Bronchial epithelial cell (primary cell): ENCODE measurements around the gene HLA-DPA1. TPM values are rescaled to one million over a fixed set of nuclear protein-coding genes. Genes with fewer than 3 reads are reported as not detected.

Source experiments
- DNase-seq: peaks from one replicate; pipeline ENCODE4 v3.0.0-alpha.2; 2010; ENCODE audit warnings: low read depth
- FAIRE-seq: peaks from 2 replicates; lab custom pipeline; 2011; peaks lifted over from hg19 to GRCh38; lab: Jason Lieb, UNC
- H3K27me3 ChIP-seq: 2 replicates; pipeline ENCODE4 v1.5.1; 2011; ENCODE audit warnings: low read length; ENCODE audit not compliant: control insufficient read depth, insufficient read depth
- H3K36me3 ChIP-seq: 2 replicates; pipeline ENCODE4 v1.5.1; 2011; ENCODE audit warnings: low read length; ENCODE audit not compliant: control insufficient read depth, insufficient read depth
- H3K4me3 ChIP-seq: 2 replicates; pipeline ENCODE4 v1.5.1; 2011; ENCODE audit warnings: mild to moderate bottlenecking, low read depth, low read length, control low read depth
- CTCF ChIP-seq: IDR thresholded peaks from 2 replicates; pipeline ENCODE4 v1.5.1; 2011; ENCODE audit warnings: mild to moderate bottlenecking, moderate library complexity, low read length, control low read depth, inconsistent platforms; ENCODE audit not compliant: insufficient read depth, severe bottlenecking
- total RNA-seq: library from RNA; depleted of rRNA; stranded (reverse); fragments of >200 nt; gene quantifications from 2 replicates; pipeline ENCODE4 v1.2.1, GENCODE V29; 2014

The HLA-DPA1 gene
- total RNA-seq, result 0.26 and 1.1 TPM in 2 replicates

- FAIRE-seq, result no peak
- Histone ChIP-seq H3K4me3 (no peak within 1 kb of the TSS), H3K36me3 (no peaks in the 10 kb centered on the region), H3K27me3 (no peaks in the 10 kb centered on the region)
- DNase-seq, result peak; percentile 27
- no peak for TF ChIP-seq CTCF
Measured at GRCh38 chr6:33073431-33073871, at the start of gene HLA-DPA1. Gene HLA-DPA1 (minus strand): TSS chr6:33073649.

GRCh38 chr6:33123181-33123580 is 49.7 kb upstream of the HLA-DPA1 start:
- H3K4me3 ChIP-seq, result no peak overlapping the region
- FAIRE-seq, result peak; percentile 50
- H3K36me3 ChIP-seq, result no peaks in the 10 kb centered on the region
- no peak for DNase-seq
- no peak for TF ChIP-seq CTCF
- no peaks in the 10 kb centered on the region for H3K27me3 ChIP-seq

- TF ChIP-seq CTCF, result no peak
- H3K4me3 ChIP-seq, result no peak overlapping the region
- peaks cover 16% of the 10 kb centered on the region for H3K27me3 ChIP-seq
- H3K36me3 ChIP-seq, result no peaks in the 10 kb centered on the region
- no peak for FAIRE-seq
- no peak for DNase-seq
Measured at GRCh38 chr6:33120001-33120400, 46.6 kb upstream of the HLA-DPA1 start.

- Histone ChIP-seq H3K36me3 (no peaks in the 10 kb centered on the region), H3K4me3 (no peak overlapping the region), H3K27me3 (peaks cover 18% of the 10 kb centered on the region)
- TF ChIP-seq CTCF, result peak; percentile 37
- no peak for FAIRE-seq
- peak; percentile 46 for DNase-seq
Measured at GRCh38 chr6:33118525-33119123, 45.2 kb upstream of the HLA-DPA1 start.

GRCh38 chr6:33117811-33118277 is 44.4 kb upstream of the HLA-DPA1 start:
- TF ChIP-seq CTCF, result no peak
- no peaks in the 10 kb centered on the region for H3K36me3 ChIP-seq
- no peak for FAIRE-seq
- no peak for DNase-seq
- H3K4me3 ChIP-seq, result no peak overlapping the region
- peaks cover 20% of the 10 kb centered on the region for H3K27me3 ChIP-seq
